ENCODE measurements around the gene SLC44A4. TPM values are rescaled to one million over a fixed set of nuclear protein-coding genes. Genes with fewer than 3 reads are reported as not detected.
A peak's percentile ranks its signal among the peaks of the same experiment; 100 is the strongest.

The SLC44A4 gene
- total and polyA plus RNA-seq, 9 of the 15 experiments (the other 6 are each of a cell fraction or from before 2014, with no cell fraction given): 7.9 to 18.6 (median 11.2) TPM

GRCh38 chr6:31837369-31838113 is 41.3 kb downstream of the SLC44A4 start (continued):
- TF ChIP-seq MXD1 (CRISPR knock-in tag; IDR thresholded peaks at IDR 0.05; ENCODE audit: borderline replicate concordance, poor library complexity, severe bottlenecking) (no peak), ZNF511 (CRISPR knock-in tag; IDR thresholded peaks at IDR 0.05) (0 out of 2 replicates have a peak, but pooled peaks have one; percentile 9), ZNF263 (CRISPR knock-in tag; IDR thresholded peaks at IDR 0.05; ENCODE audit: borderline replicate concordance) (0 out of 2 replicates have a peak, but pooled peaks have one; percentile 3), ETV5 (CRISPR knock-in tag; IDR thresholded peaks at IDR 0.05; ENCODE audit: low read depth) (peak; percentile 11; the same call in 1 of the 2 replicates), ZNF668 (CRISPR knock-in tag; IDR thresholded peaks at IDR 0.05) (no peak), CBFA2T3 (IDR thresholded peaks at IDR 0.05) (no peak), NEUROD1 (IDR thresholded peaks at IDR 0.05; ENCODE audit: borderline replicate concordance, low read depth, low read length, partially characterized antibody) (peak; percentile 10), TBL1XR1 (IDR thresholded peaks at IDR 0.05; ENCODE audit: low read length in 2 of 2) (peak in 1 of 2 experiments; percentile 4; a peak in 1 of 4 replicates), HDAC1 (IDR thresholded peaks at IDR 0.05) (no peak; a peak in 1 of 4 replicates), HNRNPUL1 (IDR thresholded peaks at IDR 0.05; ENCODE audit: low read length) (no peak), IRF9 (tag; IDR thresholded peaks at IDR 0.05) (no peak), ZNF184 (CRISPR knock-in tag; IDR thresholded peaks at IDR 0.05) (no peak), AFF4 (CRISPR knock-in tag; IDR thresholded peaks at IDR 0.05) (0 out of 2 replicates have a peak, but pooled peaks have one; percentile 49)
